Natural killer cell (primary cell): Measurements from ENCODE around the gene MRPS34. TPM values are rescaled to one million over a fixed set of nuclear protein-coding genes. Genes with fewer than 3 reads are reported as not detected.
"Not testable (repeated sequence)": the region's sequence is repeated elsewhere in the genome, so short reads cannot be mapped to it uniquely, and the experiment has no call there.

Experiments
- ATAC-seq, 3 donors: fragments of 150-1000 bp in 2 of 3; fragments of 200-7000 bp in 1 of 3; cut with Tn5 transposase; 1 replicate in 1 of 3; 2 replicates in 2 of 3; pipeline ENCODE4 v1.10.0; 2021; ENCODE audit warnings: mild to moderate bottlenecking in 2 of 3, moderate library complexity in 2 of 3
- DNase-seq, 2 donors: peaks; one replicate each; pipeline versions ENCODE4 v3.0.0 to v3.0.0-alpha.2; 2013 to 2021; ENCODE audit warnings: mixed read lengths in 1 of 2
- H3K27ac ChIP-seq: one replicate; pipeline ENCODE4 v1.5.1; 2013; ENCODE audit warnings: mild to moderate bottlenecking, low read length
- H3K27me3 ChIP-seq: one replicate; pipeline ENCODE4 v1.6.1; 2013; ENCODE audit warnings: low read length; ENCODE audit not compliant: control insufficient read depth, insufficient read depth
- H3K36me3 ChIP-seq: one replicate; pipeline ENCODE4 v1.6.1; 2013; ENCODE audit warnings: low read length; ENCODE audit not compliant: control insufficient read depth, insufficient read depth
- H3K4me1 ChIP-seq: one replicate; pipeline ENCODE4 v1.6.1; 2013; ENCODE audit warnings: low read length; ENCODE audit not compliant: control insufficient read depth, insufficient read depth
- H3K4me3 ChIP-seq: one replicate; pipeline ENCODE4 v1.5.1; 2013; ENCODE audit warnings: low read length
- H3K9me3 ChIP-seq: one replicate; pipeline ENCODE4 v1.6.1; 2013; ENCODE audit warnings: low read length; ENCODE audit not compliant: control insufficient read depth, insufficient read depth
- H3K27ac Mint-ChIP-seq, 2 donors: one replicate each; pipeline ENCODE4 v1.8.0; 2022; ENCODE audit warnings: mild to moderate bottlenecking in 2 of 2, mixed read lengths in 2 of 2, moderate library complexity in 1 of 2
- H3K27me3 Mint-ChIP-seq, 2 donors: one replicate each; pipeline ENCODE4 v1.8.0; 2022; ENCODE audit warnings: low read depth in 2 of 2, mixed read lengths in 2 of 2
- H3K36me3 Mint-ChIP-seq: one replicate; pipeline ENCODE4 v1.8.0; 2022; ENCODE audit warnings: mixed read lengths
- H3K4me1 Mint-ChIP-seq, 2 donors: one replicate each; pipeline ENCODE4 v1.8.0; 2022; ENCODE audit warnings: mixed read lengths in 2 of 2
- H3K4me3 Mint-ChIP-seq: one replicate; pipeline ENCODE4 v1.8.0; 2022; ENCODE audit warnings: mild to moderate bottlenecking, moderate library complexity, mixed read lengths
- H3K9me3 Mint-ChIP-seq, 2 donors: one replicate each; pipeline ENCODE4 v1.8.0; 2022; ENCODE audit warnings: mixed read lengths in 2 of 2
- CTCF ChIP-seq: fragments of 200-600 bp; IDR thresholded peaks from one replicate; pipeline ENCODE4 v1.8.0; 2022; ENCODE audit warnings: antibody characterized with exemption
- WGBS: methylation state at CpG from one replicate; pipeline ENCODE4 v1.1.7; 2013; ENCODE audit warnings: missing lambda C conversion rate; ENCODE audit not compliant: insufficient coverage; 5-methylcytosine and 5-hydroxymethylcytosine counted together
- intact Hi-C: fragments of 100-400 bp; cut with micrococcal nuclease; formaldehyde crosslinking; loops from one replicate; pipeline ENCODE4 v1.14.2; 2022
- total RNA-seq, 4 donors: library from RNA; stranded (reverse); fragments of 120-200 nt in 1 of 4; gene quantifications; one replicate each; pipeline versions ENCODE4 v1.2.3 to v1.2.4, GENCODE V29; 2013 to 2022

The MRPS34 gene
- total RNA-seq, 3 donors from 2014 or later (not counting 1 experiment from before 2014, with no cell fraction given): 26.5 to 42.0 (median 41.4) TPM

GRCh38 chr16:1740781-1741490, 32.0 kb downstream of the MRPS34 start:
- Mint-ChIP-seq H3K4me3 (no peak overlapping the region), H3K9me3 (no peaks in the 10 kb centered on the region), H3K27me3 (no peaks in the 10 kb centered on the region), H3K4me1 (peaks cover 7% of the 10 kb centered on the region in 2 donors), H3K27ac (no peak overlapping the region), H3K36me3 (peaks cover 5% of the 10 kb centered on the region)
- WGBS: 96% methylated on average over 30 of the region's 30 CpGs
- Histone ChIP-seq H3K9me3 (no peaks in the 10 kb centered on the region), H3K36me3 (peaks cover 24% of the 10 kb centered on the region), H3K27ac (no peak overlapping the region), H3K4me1 (no peaks in the 10 kb centered on the region), H3K27me3 (no peaks in the 10 kb centered on the region), H3K4me3 (no peak overlapping the region)
- no peak for ATAC-seq
- no peak for TF ChIP-seq CTCF
- intact Hi-C loops: no loop called here
- no peak for DNase-seq

GRCh38 chr16:1740234-1740633, 32.7 kb downstream of the MRPS34 start:
- Mint-ChIP-seq H3K36me3 (peaks cover 5% of the 10 kb centered on the region), H3K9me3 (no peaks in the 10 kb centered on the region), H3K27me3 (no peaks in the 10 kb centered on the region), H3K4me1 (peaks cover 7% of the 10 kb centered on the region in 2 donors), H3K27ac (no peak overlapping the region), H3K4me3 (no peak overlapping the region)
- H3K36me3 ChIP-seq: peaks cover 20% of the 10 kb centered on the region
- no peaks in the 10 kb centered on the region for H3K9me3 ChIP-seq
- TF ChIP-seq CTCF: no peak
- WGBS: 97% methylated on average over 33 of the region's 33 CpGs
- H3K27me3 ChIP-seq: no peaks in the 10 kb centered on the region
- no peak overlapping the region for H3K4me3 ChIP-seq
- no peak for ATAC-seq
- H3K27ac ChIP-seq: no peak overlapping the region
- H3K4me1 ChIP-seq: no peaks in the 10 kb centered on the region
- intact Hi-C loops: no loop called here
- no peak for DNase-seq

- no peak for DNase-seq
- H3K36me3 Mint-ChIP-seq: no peaks in the 10 kb centered on the region
- no peak overlapping the region for H3K27ac ChIP-seq
- no peak overlapping the region for H3K27ac Mint-ChIP-seq
- no peaks in the 10 kb centered on the region for H3K9me3 ChIP-seq
- H3K27me3 ChIP-seq: no peaks in the 10 kb centered on the region
- H3K4me3 ChIP-seq: no peak overlapping the region
- 99% methylated on average over 22 of the region's 22 CpGs for WGBS
- intact Hi-C loops: loop anchor here (1.0 kb wide), 1 partner anchor 12 kb away; no protein-coding TSS in a partner anchor
- no peak for ATAC-seq
- H3K9me3 Mint-ChIP-seq: no peaks in the 10 kb centered on the region
- no peak for TF ChIP-seq CTCF
- no peaks in the 10 kb centered on the region for H3K27me3 Mint-ChIP-seq
- H3K4me3 Mint-ChIP-seq: no peak overlapping the region
- H3K4me1 ChIP-seq: no peaks in the 10 kb centered on the region
- H3K4me1 Mint-ChIP-seq: peaks cover 0 to 4% of the 10 kb centered on the region in 2 donors
- H3K36me3 ChIP-seq: peaks cover 32% of the 10 kb centered on the region
Observed at GRCh38 chr16:1734816-1735215, 38.1 kb downstream of the MRPS34 start.

- H3K4me1 ChIP-seq: no peaks in the 10 kb centered on the region
- H3K9me3 Mint-ChIP-seq: no peaks in the 10 kb centered on the region
- H3K27ac Mint-ChIP-seq: no peak overlapping the region
- H3K36me3 ChIP-seq: peaks cover 38% of the 10 kb centered on the region
- intact Hi-C loops: loop anchor here (1.0 kb wide), 1 partner anchor 11 kb away; no protein-coding TSS in a partner anchor
- H3K4me1 Mint-ChIP-seq: peaks cover 0 to 4% of the 10 kb centered on the region in 2 donors
- H3K4me3 Mint-ChIP-seq: no peak overlapping the region
- ATAC-seq (no peak), DNase-seq (no peak)
- no peak overlapping the region for H3K4me3 ChIP-seq
- H3K36me3 Mint-ChIP-seq: no peaks in the 10 kb centered on the region
- WGBS: 97% methylated on average over 22 of the region's 22 CpGs
- H3K9me3 ChIP-seq: no peaks in the 10 kb centered on the region
- H3K27me3 Mint-ChIP-seq: no peaks in the 10 kb centered on the region
- TF ChIP-seq CTCF: no peak
- no peak overlapping the region for H3K27ac ChIP-seq
- no peaks in the 10 kb centered on the region for H3K27me3 ChIP-seq
Observed at GRCh38 chr16:1734123-1734522, 38.8 kb downstream of the MRPS34 start.

GRCh38 chr16:1732551-1732987, 40.4 kb downstream of the MRPS34 start:
- H3K36me3 ChIP-seq: peaks cover 52% of the 10 kb centered on the region
- H3K4me3 ChIP-seq, H3K27ac Mint-ChIP-seq, ATAC-seq, H3K4me1 Mint-ChIP-seq, H3K27me3 ChIP-seq, H3K9me3 Mint-ChIP-seq, H3K27me3 Mint-ChIP-seq, H3K27ac ChIP-seq, H3K4me1 ChIP-seq, DNase-seq, H3K4me3 Mint-ChIP-seq, H3K9me3 ChIP-seq, H3K36me3 Mint-ChIP-seq, intact Hi-C loops: not testable (repeated sequence)
- 96% methylated on average over 21 of the region's 21 CpGs for WGBS
